Measurements from ENCODE around the gene FOXP1.

The FOXP1 gene

GRCh38 chr3:71361334-71361890, 222.1 kb downstream of the FOXP1 start:
- no peaks in the 10 kb centered on the region for H3K27me3 ChIP-seq (ENCODE audit: insufficient read depth, low read depth, severe bottlenecking)
- TF ChIP-seq CTCF (IDR thresholded peaks at IDR 0.05; ENCODE audit: low read depth, low read length): no peak
- no peak for DNase-seq
- no peak overlapping the region for H3K4me3 ChIP-seq (ENCODE audit: low read depth, low read length)
- no peak overlapping the region for H3K27ac ChIP-seq
- H3K36me3 ChIP-seq: no peaks in the 10 kb centered on the region
- no peaks in the 10 kb centered on the region for H3K9me3 ChIP-seq (ENCODE audit: severe bottlenecking)

- H3K27me3 ChIP-seq (ENCODE audit: insufficient read depth, low read depth, severe bottlenecking): no peaks in the 10 kb centered on the region
- TF ChIP-seq CTCF (IDR thresholded peaks at IDR 0.05; ENCODE audit: low read depth, low read length): no peak
- H3K27ac ChIP-seq: no peak overlapping the region
- no peak overlapping the region for H3K4me3 ChIP-seq (ENCODE audit: low read depth, low read length)
- no peaks in the 10 kb centered on the region for H3K36me3 ChIP-seq
- no peak for DNase-seq
- no peaks in the 10 kb centered on the region for H3K9me3 ChIP-seq (ENCODE audit: severe bottlenecking)
Measured at GRCh38 chr3:71360764-71361163, 222.8 kb downstream of the FOXP1 start.

- no peak for TF ChIP-seq CTCF (IDR thresholded peaks at IDR 0.05; ENCODE audit: low read depth, low read length)
- Histone ChIP-seq H3K27me3 (ENCODE audit: insufficient read depth, low read depth, severe bottlenecking) (no peaks in the 10 kb centered on the region), H3K36me3 (no peaks in the 10 kb centered on the region), H3K4me3 (ENCODE audit: low read depth, low read length) (no peak overlapping the region), H3K9me3 (ENCODE audit: severe bottlenecking) (no peaks in the 10 kb centered on the region), H3K27ac (no peak overlapping the region)
- no peak for DNase-seq
Measured at GRCh38 chr3:71360180-71360579, 223.3 kb downstream of the FOXP1 start.

GRCh38 chr3:71358243-71358642, 225.3 kb downstream of the FOXP1 start:
- DNase-seq: no peak
- Histone ChIP-seq H3K9me3 (ENCODE audit: severe bottlenecking) (no peaks in the 10 kb centered on the region), H3K36me3 (no peaks in the 10 kb centered on the region), H3K27ac (no peak overlapping the region), H3K4me3 (ENCODE audit: low read depth, low read length) (no peak overlapping the region), H3K27me3 (ENCODE audit: insufficient read depth, low read depth, severe bottlenecking) (no peaks in the 10 kb centered on the region)
- no peak for TF ChIP-seq CTCF (IDR thresholded peaks at IDR 0.05; ENCODE audit: low read depth, low read length)

GRCh38 chr3:71356265-71356664, 227.3 kb downstream of the FOXP1 start:
- Histone ChIP-seq H3K27ac (no peak overlapping the region), H3K36me3 (no peaks in the 10 kb centered on the region), H3K27me3 (ENCODE audit: insufficient read depth, low read depth, severe bottlenecking) (no peaks in the 10 kb centered on the region), H3K4me3 (ENCODE audit: low read depth, low read length) (no peak overlapping the region), H3K9me3 (ENCODE audit: severe bottlenecking) (no peaks in the 10 kb centered on the region)
- TF ChIP-seq CTCF (IDR thresholded peaks at IDR 0.05; ENCODE audit: low read depth, low read length): no peak
- no peak for DNase-seq

- Histone ChIP-seq H3K27me3 (ENCODE audit: insufficient read depth, low read depth, severe bottlenecking) (no peaks in the 10 kb centered on the region), H3K27ac (no peak overlapping the region), H3K9me3 (ENCODE audit: severe bottlenecking) (no peaks in the 10 kb centered on the region), H3K36me3 (no peaks in the 10 kb centered on the region), H3K4me3 (ENCODE audit: low read depth, low read length) (no peak overlapping the region)
- DNase-seq: no peak
- no peak for TF ChIP-seq CTCF (IDR thresholded peaks at IDR 0.05; ENCODE audit: low read depth, low read length)
Measured at GRCh38 chr3:71355862-71356261, 227.7 kb downstream of the FOXP1 start.

Data from WERI-Rb-1 (cell line).